ENCODE measurements around the gene VASP.

Gene VASP

DNA sequence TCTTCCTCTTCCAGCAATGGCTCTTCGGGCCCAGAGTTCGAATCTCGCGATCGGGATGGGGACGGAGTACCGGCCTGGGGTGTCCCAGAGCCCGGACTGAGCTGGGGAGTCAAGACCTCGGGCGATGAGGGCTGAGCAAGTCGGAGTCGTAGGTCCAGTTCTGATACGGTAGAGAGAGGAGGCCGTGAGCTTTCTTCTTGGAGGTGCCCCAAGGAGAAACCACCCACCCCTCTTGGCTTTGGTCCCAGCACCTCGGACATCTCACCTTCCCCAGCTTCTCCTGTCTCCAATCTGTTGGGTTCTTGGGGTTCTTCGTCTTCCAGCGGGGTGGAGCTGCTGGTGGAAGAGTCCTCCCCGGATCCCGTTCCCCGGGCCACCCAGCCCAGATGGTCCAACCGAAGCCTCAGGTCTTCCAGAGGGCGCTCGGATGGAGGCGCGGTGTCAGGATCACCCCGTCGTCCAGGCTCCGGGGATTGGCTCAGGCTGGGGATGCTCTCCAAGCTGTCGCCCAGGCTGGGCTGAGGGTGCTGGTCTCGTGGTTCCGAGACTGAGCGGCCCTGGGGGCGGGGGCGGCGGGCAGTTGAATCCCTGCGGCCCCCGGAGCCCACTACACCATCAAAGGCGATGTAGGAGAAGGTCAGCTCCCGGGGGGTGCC is 12.9 kb upstream of the VASP start:
- H3K27ac ChIP-seq, result no peak overlapping the region
- DNase-seq (ENCODE audit: low read depth, low spot score), result no peak

- H3K27ac ChIP-seq, result no peak overlapping the region
- no peak for DNase-seq (ENCODE audit: low read depth, low spot score)
Measured at GRCh38 chr19:45495178-45495577, 12.1 kb upstream of the VASP start.

DNA sequence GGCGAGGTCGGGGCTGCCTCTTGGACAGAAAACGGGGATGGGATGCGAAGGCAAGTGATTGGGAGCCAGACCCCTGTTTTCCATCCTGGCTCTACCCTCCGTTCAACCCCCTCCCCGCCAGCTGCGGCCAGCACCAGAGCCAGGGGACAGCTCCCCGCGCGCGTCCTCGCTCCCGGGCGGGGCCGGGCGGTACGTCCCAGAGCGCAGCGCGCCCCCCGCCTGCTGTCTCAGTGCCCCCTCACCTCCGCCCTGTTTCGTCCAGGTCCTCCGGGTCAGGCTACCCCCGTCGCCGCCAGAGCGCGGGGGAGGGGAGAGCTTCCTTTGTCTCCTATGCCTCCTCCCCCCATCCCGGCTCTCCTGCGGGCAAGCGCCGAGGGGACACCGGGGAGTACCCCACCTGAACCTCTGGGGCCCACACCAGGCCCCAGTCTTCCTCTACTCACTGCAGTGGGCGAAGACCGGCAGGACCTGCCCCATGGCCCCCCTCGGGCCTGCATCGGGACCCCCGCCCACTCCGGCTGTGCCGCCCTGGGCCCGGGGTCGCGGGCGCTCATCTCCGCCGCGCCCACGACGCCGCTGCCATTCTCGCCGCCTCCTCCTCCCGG is 10.8 kb upstream of the VASP start:
- no peak overlapping the region for H3K27ac ChIP-seq
- no peak for DNase-seq (ENCODE audit: low read depth, low spot score)

GRCh38 chr19:45497791-45498190 is 9.5 kb upstream of the VASP start:
- no peak overlapping the region for H3K27ac ChIP-seq
- no peak for DNase-seq (ENCODE audit: low read depth, low spot score)

DNA sequence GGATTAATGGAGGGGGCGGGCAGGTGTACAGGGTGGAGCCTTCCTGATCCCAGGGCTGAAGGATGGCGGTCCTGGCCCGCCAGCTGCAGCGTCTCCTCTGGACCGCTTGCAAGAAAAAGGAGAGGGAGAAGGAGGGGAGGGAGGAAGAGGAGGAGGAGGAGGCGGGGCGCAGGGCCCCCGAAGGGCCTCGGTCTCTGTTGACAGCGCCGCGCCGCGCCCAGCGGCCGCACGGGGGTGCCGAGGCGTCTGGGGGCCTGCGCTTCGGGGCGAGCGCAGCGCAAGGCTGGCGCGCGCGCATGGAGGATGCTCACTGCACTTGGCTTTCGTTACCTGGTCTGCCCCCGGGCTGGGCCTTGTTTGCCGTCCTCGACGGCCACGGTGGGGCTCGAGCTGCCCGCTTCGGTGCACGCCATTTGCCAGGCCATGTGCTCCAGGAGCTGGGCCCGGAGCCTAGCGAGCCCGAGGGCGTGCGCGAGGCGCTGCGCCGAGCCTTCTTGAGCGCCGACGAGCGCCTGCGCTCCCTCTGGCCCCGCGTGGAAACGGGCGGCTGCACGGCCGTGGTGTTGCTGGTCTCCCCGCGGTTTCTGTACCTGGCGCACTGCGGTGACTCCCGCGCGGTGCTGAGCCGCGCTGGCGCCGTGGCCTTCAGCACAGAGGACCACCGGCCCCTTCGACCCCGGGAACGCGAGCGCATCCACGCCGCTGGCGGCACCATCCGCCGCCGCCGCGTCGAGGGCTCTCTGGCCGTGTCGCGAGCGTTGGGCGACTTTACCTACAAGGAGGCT is 8.7 kb upstream of the VASP start, which contains the start of gene PPM1N:
TSS of gene PPM1N (plus strand) at position 33 of the 785 bp plus-strand sequence. CDS start at position 63, 30 bp downstream.
- H3K27ac ChIP-seq, result no peak within 1 kb of the TSS
- no peak for DNase-seq (ENCODE audit: low read depth, low spot score)

DNA sequence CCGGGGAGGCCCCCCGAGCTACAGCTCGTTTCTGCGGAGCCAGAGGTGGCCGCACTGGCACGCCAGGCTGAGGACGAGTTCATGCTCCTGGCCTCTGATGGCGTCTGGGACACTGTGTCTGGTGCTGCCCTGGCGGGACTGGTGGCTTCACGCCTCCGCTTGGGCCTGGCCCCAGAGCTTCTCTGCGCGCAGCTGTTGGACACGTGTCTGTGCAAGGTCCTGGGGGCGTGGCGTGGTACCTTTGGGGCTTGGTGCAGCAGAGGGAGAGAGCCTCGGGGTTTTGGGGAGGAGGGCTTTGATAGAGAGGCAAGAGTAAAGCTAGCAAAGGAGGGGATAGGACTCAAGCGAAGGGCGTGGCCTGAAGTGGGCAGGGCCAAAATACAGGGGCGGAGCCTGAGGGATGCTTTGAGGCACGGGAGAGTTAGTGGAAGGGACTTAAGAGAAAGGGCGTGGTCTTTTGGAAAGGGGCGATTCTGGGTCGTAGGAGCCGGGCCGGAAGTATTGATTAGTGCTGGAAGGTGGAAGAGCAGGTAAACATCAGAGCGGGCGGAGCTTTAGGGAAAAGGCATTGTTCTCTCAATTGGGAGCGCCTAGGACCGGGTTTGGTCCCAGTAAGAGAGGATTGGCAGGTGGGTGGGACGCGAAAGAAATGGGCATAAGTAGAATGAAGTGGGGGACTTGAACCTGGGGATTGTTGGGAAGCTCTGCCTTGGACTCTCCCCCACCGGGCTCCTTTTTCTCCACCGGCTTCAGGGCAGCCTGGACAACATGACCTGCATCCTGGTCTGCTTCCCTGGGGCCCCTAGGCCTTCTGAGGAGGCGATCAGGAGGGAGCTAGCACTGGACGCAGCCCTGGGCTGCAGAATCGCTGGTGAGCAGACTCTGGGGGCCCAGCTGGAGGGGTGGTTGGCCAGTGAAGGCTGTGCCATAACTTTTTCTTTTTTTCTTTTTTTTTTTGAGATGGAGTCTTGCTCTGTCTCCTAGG is 7.8 kb upstream of the VASP start:
- H3K27ac ChIP-seq, result no peak overlapping the region
- no peak for DNase-seq (ENCODE audit: low read depth, low spot score)

DNA sequence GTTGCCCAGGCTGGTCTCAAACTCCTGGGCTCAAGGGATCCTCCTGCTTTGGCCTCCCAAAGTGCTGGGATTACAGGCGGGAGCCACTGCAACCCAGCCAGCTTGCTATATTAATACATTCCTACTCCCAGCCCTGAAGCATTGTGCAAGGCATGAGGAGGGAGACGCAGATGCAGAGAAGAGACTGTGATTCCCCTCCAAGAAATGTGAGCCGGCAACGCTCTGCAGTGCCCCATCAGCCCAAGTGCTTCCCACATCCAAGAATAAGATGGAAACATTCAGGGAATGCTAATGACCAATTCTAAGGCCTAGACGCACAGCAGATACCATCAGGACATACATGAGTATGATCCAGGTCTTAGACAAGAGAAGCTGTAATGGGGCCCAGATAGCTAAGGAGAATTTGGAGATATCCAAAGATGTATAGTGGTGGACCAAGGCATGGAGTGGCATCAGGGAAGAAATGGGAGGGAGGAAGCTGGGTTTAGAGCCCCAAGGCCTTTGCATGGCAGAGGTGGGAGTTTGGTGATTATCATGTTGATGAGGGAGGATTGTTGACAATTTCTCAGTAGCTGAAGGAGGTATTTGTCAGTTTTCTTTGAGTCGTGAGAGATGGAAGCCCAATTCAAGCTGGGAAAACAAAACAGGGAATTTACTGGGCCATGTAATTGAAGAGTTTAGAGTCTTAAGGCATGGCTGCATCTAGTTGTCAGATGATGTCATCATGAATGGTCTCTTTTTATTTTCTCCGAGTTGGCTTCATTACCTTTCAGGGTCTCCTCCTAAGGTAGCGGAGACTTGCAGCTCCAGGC is 6.2 kb upstream of the VASP start:
- no peak overlapping the region for H3K27ac ChIP-seq

DNA sequence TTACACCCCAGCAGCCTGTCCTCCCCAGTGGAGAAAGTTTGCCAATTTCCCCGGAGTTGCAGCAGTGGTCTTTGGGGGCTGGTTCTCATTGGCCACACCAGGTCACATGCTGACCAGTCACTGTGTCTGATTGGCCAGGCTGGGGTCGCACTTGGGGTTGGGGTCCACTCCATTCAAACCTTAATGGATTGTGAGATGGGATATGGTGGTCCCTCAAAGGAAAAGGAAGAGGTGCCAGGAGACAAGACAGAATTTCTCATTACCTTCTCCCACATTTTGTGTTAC is 5.6 kb upstream of the VASP start:
- DNase-seq (ENCODE audit: low read depth, low spot score), result no peak

More for the DNA sequence above, 6.2 kb upstream of the VASP start:
- no peak for DNase-seq (ENCODE audit: low read depth, low spot score)

GRCh38 chr19:45502111-45502510 is 5.2 kb upstream of the VASP start:
- DNase-seq (ENCODE audit: low read depth, low spot score), result no peak
- H3K27ac ChIP-seq, result no peak overlapping the region

More for the DNA sequence above, 5.6 kb upstream of the VASP start:
- H3K27ac ChIP-seq, result no peak overlapping the region

GRCh38 chr19:45503909-45504308 is 3.4 kb upstream of the VASP start:
- DNase-seq (ENCODE audit: low read depth, low spot score), result no peak
- no peak overlapping the region for H3K27ac ChIP-seq

GRCh38 chr19:45505151-45505995 is 1.9 kb upstream of the VASP start:
- H3K27ac ChIP-seq, result peak overlapping the region; percentile 95
- no peak for DNase-seq (ENCODE audit: low read depth, low spot score)

GRCh38 chr19:45505996-45506245 is 1.4 kb upstream of the VASP start:
- no peak for DNase-seq (ENCODE audit: low read depth, low spot score)

DNA sequence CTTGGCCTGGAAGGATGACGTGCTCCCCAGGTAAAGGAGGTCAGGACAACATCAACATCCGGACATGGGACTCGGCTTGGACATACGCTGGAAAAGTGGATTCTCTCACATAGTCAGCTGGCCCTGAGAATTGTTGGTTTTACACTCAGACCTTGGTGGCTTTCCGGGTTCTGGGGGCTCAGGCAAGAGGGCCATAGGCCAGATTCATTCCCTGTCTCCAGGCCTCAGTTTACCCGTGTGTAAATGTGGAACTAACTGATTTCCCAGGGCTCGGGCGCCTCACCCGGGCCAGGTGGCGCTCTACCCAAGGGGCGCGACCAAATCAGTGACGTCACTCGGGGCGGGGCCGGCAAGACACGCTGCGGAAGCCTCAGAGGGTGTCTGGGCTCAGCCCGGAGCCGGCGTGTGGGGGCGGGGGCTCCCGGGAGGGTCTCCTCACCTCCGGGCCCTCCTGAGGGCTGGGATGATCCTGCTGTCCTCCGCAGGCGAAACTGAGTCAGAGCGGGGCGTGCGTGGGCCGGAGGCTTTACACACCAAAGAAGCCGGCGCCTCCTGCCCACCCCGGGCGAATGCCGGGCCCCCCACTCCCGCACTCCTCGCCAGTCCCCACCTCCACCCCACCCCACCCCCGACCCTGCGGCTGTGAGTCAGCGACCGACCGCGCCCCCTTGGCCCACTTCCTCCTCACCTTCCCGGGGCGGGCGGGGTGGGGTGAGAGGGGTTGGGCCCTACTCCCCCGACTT is 862 bp upstream of the VASP start:
- DNase-seq (ENCODE audit: low read depth, low spot score), result peak; percentile 76

More at GRCh38 chr19:45505996-45506245, 1.4 kb upstream of the VASP start:
- peak overlapping the region; percentile 95 for H3K27ac ChIP-seq

DNA sequence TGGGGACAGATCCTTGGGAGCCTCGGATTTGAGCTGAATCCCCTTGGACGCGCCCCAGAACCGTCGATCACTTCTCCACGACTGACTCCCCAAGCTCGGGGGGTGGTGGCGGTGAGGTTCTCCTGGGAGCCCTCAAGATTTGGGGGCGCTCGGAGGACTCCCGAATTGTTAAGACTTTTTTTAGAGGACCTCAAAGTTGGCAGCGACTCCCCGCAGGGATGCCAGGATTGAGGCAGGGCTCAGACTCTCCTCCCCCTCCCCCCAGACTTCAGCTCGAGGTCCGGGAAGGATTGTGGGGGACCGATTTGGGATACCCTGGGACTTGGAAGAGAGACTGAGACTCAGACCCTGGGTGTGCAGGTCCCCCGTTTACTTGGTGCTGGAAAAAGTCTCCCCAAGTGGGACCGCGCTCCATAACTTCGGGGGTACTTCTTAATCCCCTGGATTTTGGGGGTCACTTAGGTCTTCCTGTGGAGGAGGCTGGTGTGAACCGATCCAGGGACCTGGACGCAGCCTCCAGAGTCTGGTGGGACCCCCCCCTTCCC is 665 bp downstream of the VASP start:
- DNase-seq (ENCODE audit: low read depth, low spot score), result no peak

More for the DNA sequence above, 862 bp upstream of the VASP start:
- H3K27ac ChIP-seq, result peak overlapping the region; percentile 95

GRCh38 chr19:45508417-45508860 is 1.2 kb downstream of the VASP start:
- peak overlapping the region; percentile 95 for H3K27ac ChIP-seq
- DNase-seq (ENCODE audit: low read depth, low spot score), result no peak

More for the DNA sequence above, 665 bp downstream of the VASP start:
- peak overlapping the region; percentile 95 for H3K27ac ChIP-seq

DNA sequence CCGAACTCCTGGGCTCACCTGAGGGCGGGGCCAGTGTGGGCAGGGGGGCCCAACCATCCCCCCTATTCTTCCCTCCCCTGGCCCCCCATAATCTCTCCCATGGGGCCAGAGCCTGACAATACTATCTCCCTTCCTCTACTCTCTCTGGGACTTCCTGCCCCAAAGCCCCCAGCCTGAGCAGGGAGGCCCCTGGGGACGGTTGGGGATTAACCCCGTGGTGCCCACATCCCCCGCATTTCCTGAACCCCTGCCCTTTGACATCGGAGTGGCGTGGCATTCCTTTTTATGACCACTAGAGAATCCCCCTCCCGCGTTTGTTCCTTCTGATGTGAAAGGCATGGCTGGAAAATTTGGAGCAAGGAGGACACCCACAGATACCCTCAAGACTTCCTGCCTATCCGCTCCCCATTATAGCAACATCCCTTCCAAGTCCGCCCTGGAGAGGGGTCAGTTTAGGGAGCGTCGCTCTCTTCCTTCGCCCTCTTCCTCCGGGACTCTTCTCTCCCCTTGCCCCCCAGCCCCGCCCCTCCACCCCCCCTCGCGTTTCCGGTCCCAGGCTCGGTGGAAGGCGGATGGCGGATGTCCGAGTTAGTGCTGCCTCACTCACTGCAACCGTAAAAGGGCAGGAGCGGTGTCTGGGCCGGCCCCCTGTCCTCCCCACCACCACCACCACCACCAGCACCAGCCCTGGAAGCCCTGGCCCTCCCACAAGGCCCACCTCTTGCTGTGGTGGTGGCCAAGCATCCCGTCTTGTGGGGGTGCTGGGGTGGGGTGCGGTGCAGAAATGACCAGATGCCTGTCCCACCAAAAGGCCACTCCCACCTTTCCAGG is 1.8 kb downstream of the VASP start:
- DNase-seq (ENCODE audit: low read depth, low spot score), result no peak
- peak overlapping the region; percentile 95 for H3K27ac ChIP-seq

- no peak for DNase-seq (ENCODE audit: low read depth, low spot score)
- peak overlapping the region; percentile 95 for H3K27ac ChIP-seq
Measured at GRCh38 chr19:45509692-45510015, 2.4 kb downstream of the VASP start.

Data from epithelial cell of prostate (primary cell).